CD4-positive, alpha-beta T cell treated with Interleukin-1 beta for 1 hour (primary cell): ENCODE data around the gene DLX3.

Experiments
- DNase-seq, 2 donors: peaks; one replicate each; pipeline ENCODE4 v3.0.0-alpha.2; 2020 to 2022

DLX3 gene

DNA sequence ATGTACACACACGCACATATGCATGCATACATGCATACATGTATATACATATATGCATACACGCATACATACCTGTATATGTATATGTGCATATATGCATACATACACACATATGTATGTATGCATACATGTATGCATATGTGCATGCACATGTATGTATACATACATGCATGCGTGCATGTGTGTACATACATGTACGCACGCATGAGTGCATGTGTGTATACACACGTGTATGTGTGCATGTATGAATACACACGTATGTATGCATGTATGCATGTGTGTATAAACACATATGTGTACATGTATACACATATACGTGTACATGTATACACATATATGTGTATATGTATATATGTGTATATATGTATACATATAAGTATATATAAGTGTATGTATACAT is 28.5 kb upstream of the DLX3 start:
- no peak for DNase-seq

DNA sequence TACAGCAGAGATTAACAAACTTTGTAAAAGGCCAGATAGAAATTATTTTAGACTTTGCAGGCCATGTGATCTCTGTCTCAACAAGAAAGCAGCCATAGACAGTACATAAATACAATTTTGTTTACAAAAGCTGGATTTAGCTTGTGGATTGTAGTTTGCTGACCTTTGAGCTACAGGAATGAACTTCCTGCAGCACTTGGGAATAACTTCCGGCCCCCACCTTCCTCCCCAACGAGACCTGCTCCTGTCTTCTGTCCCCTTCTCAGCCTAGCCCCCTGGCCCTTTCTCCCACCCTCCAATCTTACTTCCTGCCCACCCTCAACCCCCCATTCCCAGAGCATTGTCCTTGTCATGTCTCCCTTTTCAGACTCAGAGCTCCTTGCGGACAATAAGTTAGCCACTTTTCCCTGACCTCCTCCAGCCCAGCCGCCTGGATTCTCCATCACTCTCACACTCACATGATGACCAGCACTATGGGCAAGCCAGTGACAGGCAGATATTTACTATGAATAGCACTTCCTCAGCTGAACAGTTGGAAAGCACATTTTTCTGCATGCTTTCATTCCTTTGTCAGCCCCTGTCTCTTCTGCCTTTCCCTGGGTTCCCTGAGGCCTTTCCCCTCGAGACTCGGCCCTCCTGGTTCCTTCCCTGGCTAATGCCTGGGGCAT is 27.6 kb upstream of the DLX3 start:
- DNase-seq = no peak

DNA sequence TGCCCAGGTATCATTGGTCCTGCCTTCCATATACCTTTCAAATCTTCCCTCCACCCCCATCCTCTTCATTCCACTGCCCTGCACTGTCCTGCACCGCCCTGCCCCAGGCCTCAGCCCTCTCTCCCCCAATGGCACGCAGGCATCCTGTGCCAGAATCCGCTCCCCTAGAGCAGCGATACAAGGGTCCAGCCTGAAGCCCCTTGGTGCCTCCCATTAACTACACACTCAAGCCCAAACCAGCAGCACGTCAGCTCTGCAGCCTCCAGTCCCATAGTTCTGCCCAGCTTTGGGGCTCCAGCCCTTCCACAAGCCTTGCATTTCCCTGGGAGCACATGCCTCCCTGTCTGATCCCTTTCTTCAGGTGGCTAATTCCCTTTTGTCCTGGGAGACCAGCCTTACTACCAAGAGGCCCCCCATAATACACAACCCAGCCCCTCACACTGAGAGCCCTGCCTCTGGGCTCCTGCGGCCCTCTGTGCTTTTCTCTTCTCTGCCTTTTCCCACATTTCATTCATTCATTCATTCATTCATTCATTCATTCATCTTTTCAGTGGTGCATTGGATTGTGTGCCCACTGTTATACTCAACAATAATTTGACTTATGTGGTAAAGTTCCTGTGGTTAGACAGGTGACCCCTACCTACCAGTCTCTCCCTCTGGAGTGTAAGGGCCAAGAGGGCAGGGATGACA is 26.8 kb upstream of the DLX3 start:
- no peak for DNase-seq

DNA sequence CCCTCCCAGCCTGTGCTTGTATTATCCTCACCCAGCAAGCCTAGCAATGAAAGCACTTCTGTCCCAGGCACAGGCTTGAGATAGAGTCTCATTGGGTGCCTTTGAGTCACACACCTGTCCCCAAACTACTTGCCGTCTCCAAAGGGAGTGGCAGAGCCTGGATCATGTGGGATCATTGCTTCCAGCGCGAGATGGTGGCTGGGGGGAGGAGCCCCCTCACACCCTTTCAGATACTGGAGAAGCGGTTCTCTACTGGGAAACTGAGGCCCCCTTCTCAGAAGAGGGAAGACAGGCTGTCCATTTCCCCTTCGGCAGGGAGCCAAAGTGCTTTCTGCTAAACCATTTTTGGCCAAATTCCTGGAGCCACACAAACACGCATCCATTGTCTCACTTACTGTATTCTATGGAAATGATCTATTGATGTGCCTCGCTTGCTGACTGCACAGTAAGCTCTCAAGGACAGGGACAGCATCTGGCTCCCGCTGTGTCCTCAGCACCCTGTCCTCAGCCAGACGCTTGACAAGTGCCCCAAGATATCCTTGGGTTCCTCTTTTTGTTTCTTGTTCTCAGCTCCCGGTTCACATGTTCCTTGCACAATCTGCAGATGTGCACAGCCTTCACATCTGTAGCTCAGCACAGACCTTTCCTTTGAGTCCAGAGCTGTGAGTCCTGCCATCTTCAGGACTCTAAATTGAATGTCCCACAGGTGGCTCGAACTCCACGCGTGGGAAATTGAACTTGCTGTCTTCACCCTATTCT is 26.0 kb upstream of the DLX3 start:
- no peak for DNase-seq

DNA sequence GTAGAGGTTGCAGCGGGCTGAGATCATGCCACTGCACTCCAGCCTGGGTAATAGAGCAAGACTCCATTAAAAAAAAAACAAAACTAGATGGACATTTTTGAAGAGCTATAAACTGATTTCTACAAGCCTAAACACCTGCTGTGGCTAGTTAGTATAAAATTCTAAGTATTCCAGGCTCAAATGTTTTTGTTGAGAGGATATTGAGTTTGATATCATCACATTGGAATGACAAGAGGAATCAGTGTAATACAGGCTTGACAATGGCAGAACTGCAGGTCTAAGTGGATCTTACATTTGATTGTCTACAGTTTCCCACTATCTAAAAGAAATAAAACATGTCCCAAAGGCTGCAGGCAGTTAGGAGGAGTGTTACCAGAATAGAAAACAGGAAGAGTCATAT is 23.9 kb upstream of the DLX3 start:
- no peak for DNase-seq

DNA sequence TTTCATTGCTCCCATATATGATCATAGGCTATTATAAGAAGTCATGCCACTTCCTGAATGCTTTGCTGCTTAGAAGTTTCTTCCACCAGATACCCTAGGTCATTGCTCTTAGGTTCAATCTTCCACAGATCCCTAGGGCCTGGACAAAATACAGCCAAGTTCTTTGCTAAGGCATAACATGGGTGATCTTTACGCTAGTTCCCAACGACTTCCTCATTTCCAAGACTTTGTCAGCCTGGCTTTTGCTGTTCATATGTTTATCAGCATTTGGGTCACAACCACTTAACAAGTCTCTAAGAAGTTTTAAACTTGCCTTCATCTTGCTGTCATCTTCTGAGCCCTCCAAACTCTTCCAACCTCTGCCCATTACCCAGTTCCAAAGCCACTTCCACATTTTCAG is 20.1 kb upstream of the DLX3 start:
- no peak for DNase-seq

DNA sequence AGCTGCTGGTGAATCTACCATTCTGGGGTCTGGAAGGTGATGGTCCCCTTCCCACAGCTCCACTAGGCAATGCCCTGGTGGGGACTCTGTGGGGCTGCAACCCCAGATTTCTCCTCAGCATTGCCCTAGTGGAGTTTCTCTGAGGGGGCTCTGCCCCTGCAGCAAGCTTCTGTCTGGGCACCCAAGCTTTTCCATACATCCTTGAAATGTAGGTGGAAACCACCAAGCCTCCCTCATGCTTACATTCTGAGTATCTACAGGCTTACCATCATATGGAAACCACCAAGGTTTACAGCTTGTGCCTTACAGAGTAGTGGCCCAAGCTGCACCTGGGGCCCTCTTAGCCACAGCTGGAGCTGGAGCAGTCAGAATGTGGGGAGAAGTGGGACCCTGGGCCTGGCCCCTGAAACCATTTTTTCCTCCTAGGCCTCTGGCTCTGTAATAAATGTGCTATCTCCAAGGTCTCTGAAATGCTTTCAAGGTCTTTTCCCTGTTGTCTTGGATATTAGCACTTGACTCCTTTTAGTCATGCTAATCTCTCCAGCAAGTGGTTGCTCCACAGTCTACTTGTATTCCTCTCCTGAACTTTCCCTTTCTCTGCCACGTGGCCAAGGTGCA is 19.6 kb upstream of the DLX3 start:
- DNase-seq = no peak

DNA sequence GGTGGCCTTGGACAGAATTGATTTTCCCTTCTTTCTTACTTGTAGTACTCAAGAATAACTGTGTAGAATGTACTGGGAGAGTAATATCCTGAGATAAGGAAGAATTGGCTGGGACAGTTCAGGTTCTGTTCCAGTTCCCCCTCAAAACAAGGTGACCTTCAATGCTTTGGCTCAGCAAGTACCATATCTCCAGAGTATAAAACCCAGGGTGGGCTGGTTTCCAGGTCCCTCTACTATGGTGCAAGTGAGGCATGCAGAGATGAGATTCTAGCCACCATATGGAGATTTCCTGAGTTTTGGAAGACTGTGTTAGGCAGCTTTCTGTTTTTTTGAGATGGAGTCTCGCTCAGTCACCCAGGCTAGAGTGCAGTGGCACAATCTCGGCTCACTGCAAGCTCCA is 18.1 kb upstream of the DLX3 start:
- DNase-seq = no peak

DNA sequence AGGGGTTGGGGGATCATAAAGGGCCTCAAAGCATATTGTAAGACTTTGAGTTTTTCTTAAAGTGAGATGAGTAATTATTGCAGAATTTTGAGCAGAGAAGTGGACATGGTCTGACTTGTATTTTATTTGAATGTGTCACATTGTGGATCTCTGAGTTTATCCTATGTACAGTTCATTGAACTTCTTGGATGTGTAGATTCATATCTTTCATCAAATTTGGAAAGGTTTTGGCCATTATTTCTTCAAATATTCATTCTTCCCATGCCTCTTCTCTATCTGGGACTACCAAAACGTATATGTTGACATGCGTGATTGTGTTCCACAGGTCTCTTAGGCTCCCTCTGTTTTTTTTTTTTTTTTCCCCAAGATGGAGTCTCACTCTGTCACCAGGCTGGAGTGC is 14.3 kb upstream of the DLX3 start:
- no peak for DNase-seq

DNA sequence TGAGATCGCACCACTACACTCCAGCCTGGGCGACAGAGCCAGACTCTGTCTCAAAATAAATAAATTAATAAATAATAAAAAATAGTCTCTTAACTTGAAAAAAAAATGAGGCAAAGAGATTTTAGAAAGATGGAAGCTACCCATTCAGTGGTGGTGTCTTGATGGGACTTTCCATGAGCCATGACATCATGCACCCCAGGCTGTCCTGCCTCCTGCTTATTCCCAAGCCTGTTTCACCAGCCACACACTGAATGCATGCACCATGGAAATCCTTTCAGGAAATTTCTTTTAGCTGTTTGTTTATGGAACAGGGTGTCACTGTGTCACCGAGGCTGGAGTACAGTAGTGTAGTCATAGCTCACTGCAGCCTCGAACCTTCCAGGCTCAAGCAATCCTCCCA is 8.9 kb upstream of the DLX3 start:
- DNase-seq = no peak

DNA sequence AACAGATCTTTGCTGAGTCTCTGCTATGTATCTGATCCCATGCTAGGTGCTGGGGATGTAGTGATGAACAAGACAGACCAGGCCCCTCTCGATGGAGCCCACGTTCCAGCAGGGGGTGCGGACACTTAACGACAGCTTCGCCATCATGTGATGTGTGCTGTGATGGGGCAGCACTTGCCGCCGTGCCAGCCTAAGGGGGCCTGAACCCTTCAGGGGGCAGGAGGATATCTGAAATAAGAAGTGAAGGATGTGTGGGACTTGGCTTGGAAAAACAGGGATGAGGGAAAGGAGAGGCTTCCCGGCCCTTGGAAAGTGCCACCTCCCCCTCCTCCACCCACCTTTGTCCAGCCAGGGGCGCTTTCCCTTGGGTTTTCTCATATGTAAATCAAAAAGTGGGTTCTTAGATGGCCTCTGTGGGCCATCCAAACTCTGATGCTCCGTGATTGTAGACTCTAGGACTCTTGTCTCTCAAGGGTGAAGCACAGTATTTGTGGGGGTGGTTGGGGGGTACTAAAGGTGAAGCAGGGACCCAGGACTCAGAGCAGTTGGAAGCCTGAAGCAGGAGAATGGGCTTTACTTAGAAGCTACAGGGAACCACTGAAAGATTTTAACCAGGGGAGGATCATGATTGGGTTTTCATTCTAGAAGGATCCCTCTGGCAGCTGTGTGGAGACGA is 4.0 kb upstream of the DLX3 start:
- no peak for DNase-seq

DNA sequence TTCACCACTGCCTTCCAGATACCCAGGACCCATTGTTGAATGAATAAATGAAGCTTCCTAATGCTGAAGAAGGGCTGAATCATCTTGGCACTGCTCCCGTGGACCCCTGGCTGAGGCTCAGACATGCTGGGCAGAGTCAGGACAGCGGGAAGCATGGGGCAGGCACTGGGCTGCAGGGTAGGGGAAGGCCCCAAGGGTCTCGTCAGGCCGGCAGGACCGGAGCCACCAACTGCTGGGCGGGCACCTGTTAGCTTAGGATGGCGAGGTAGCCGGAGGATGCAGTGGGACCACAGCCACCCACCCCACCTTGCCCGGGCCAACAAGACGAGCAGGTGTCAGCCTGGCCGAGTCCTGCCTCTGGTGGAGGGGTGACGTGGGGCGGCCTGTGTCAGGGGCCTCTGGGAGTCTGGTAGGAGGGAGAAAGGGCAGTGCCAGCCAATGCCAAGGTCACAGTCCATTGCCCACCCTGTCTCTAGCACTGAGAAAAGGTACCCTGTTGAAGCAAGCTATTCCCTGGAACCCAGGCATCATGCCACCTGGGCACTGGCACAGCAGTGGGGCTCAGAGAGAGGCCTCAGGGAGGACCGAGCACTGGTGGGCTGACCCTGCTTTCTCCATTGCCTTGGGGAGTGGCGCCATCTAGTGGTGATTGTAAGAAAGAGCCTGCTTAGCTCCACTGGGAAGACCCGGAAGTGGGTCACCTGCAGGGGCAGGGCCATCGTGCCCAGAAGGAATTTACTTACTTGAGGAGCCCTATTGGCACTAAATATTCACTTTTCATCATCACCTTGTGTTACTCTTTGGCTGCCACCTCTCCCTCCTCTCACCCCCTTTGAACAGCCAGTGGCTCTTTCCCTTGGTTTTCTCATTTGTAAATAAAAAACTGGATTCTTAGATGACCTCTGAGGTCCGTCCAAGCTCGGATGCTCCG is 3.0 kb upstream of the DLX3 start:
- peak; percentile 84 to 87 for DNase-seq

DNA sequence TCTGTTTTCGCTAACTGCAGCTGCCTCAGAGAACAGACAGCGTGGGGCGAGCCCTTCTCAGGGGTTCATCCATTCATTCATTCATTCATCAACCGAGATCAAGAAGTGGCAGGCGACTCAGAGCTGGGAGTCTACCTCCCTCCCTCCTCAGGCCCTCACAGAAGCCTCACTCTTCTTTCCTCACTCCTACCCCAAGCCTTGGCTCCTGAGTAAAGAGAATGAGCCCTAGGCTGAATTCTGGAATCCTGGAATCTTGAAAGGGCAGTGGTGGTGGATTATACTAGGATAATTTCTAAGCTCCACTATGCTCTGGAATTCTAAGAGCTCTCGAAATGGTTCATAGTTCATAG is 2.3 kb upstream of the DLX3 start:
- DNase-seq = no peak

DNA sequence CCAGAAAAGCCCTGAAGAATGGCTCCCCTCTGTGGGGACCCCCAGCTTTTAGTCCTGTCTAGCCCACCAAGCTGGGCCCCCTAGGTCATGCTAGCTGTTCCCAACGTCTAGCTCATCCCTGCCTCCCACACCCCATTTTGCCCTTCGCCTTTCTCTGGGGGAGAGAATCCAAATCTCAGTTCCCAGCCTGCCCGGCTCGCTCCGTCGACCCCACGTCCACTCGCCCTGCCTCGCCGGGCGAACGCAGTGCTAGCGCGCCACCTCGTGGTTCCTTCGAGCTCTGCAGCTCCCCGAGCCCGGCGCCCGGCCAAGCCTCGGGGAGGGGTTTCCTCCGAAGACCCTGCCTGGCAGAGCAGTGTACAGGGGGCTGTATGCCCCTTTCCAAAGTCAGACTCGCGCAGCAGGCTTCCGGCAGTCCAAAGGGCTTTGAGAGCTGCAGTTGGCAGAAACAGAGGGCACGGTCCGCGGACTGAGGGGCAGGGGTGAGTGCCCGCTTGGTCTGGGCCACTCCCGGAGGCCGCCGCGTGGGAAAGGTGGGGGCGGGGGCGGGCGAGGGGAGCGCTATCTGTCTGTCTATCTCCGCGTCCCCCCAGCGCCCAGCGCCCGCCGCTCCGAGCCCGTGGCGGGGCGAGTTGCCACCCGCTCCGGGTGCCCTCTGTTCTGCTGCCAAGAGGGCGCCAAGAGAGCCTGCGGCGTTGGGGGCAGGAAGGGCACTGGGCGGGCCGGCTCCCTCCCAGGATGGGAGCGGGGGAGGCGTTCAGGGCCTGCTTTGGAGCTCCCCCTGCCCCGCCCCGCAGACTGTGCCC is 1.7 kb upstream of the DLX3 start:
- DNase-seq = peak; percentile 57 to 69

DNA sequence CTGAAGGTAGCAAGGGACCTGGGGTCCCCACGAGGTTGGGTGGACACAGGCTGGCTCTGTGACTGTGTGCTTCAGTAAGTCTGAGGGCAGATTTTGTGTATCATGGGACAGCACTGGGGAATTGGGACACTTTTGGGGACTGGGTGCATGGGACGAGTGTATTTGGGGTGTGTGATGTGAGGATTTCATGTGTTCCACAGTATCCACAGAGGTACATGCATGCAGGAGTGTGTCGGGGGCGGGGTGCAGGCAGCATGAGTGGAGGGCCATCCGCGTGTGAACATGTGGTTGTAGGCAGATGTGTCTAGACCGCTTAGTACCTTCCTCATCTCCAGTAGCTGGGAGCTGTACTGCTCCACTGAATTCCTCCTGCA is 1.1 kb upstream of the DLX3 start:
- no peak for DNase-seq

DNA sequence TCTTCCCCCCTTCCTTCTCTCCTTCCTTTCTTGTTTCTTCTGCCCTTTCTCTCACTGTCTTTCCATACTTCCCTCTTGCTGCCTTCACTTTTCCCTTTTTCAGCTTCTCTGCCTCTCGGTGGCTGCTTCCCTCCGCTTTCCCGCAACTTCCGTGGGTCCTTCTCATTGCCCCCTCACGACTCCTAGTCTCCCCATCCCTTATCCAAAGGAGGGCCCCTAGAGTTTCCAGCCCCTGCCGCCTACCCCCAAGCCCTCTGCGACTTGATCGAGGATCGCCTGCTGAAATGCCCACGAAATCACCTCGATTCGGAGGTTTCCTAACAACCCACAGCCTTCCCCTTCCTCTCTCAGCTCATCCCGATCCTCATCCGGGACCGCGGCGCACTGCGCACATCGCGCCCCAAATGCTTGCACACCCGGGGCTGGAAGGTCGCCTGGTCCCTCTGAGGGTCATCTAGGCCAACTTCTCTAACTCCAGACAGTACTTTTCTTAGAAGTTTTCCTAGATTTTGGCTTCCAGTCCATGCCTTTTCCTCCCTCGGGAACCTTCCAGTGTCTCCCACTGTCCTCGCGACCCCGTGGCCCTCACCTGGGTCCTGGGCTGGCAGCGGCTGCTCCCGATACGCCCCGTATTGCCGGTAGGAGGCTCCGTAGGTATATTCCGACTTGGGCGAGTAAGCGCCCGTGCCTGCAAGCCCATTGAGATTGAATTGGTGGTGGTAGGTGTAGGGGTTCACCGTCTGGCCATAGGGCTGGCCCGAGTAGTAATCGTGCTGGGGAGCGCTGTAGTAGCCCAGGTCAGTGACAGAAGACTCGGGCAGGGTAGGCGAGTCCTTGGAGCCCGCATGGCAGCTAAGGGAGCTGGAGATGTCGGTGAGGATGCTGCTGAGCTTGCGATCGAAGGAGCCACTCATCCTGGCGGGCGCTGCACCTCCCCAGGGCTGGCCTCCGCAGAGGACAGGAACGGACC is 654 bp downstream of the DLX3 start:
- DNase-seq = no peak

DNA sequence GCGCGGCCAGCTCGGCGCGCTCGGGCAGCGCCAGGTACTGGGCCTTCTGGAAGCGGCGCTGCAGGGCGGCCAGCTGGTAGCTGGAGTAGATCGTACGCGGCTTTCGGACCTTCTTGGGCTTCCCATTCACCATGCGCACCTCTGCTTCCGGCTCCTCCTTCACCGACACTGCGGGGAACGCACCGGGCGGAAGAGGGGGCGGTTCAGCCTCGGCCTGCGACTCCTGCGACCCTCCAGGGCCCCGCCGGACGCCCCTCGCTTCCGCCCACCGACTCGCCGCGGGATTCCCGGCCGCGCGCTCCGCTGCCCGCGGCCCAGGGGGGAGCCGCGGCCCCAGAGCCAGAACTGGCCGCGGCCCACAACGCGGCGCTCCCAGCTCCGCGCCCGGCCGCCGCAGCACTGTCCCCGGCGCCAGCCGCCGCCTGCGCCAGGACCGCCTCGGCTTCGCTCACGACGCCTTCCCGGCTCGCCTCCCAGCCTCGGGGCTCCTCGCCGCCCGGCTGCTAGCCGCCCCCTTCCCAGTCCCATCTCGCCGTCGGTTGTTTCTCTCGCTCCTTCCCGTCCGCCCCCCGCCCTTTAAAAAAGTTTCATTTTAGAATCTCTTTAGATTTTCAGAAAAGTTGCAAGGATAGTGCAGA is 1.5 kb downstream of the DLX3 start:
- DNase-seq = peak in 1 of 2 donors; percentile 26

DNA sequence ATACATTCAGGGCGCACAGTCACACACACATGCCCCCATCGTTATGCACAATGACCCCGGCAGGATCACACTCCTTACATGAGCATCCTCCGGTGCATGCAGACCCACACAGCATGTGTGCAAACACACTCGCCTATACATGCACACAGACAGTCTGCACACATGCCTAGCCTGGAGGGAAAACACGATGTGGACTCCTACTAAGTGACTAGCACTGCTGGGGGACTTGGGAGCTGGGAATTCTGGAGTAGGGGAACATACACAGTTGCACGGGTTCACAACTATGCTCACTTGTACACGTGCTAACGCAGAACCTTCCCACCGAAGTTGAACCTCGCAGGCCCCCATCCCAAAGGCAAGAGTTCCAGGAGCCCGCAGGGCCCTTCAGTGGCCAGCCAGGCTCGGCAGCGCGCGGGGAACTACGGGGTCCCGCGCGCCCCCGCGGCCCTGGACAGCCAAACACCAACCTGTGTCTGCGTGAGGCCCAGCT is 2.0 kb downstream of the DLX3 start:
- no peak for DNase-seq

DNA sequence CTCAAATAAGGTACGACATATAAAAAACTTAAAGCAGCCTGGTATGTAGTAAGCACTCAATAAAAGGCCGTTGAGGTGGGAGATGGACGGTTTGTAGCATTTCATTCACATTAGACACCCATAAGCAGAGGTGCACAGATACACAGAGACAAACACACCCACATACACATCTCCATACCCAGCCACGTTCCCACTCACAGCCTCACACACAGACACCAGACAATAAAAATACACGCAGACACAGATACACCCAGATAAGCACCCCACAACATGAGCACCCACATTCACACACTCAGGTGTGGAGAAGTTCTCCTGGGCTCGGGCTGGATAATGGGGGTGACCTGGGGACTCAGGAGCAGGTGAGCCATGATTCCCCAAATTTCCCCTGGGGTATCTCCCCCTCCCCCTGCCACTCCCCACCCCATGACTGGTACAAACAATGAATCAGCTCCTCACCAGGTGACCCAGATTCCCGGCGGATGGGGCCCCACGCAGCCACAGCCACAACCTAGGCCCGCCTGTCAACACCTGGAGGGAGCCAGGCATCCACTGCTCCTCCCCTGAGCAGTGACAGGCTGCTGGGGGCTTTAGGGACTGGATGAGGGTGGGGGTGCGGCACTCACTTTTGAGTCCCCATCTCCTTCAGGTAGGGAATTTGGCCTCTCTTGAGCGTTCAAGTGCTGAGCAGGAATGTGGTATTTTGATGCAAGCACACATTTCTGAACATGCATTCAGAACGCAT is 2.7 kb downstream of the DLX3 start:
- DNase-seq = no peak
